HCT116 (cell line): Measurements from ENCODE around the gene HINT2. TPM values are rescaled to one million over a fixed set of nuclear protein-coding genes. Genes with fewer than 3 reads are reported as not detected.

ENCODE experiments used
- ATAC-seq: fragments of 200-7000 bp; cut with Tn5 transposase; 2 replicates; pipeline ENCODE4 v1.9.1; 2020; ENCODE audit warnings: mild to moderate bottlenecking, moderate library complexity
- BruUV-seq: library from RNA; stranded (reverse); fragments of 400-500 nt; replicated peaks from 2 replicates; lab custom pipeline; 2021; lab: Mats Ljungman, UMichigan
- CTCF ChIA-PET: fragments of 300-600 bp; sonication (Branson Sonifier 250); formaldehyde crosslinking; loops from one replicate; lab custom pipeline; 2021; ENCODE audit warnings: antibody characterized with exemption; lab: Charles Lee
- POLR2A ChIA-PET: fragments of 300-600, 350-600 bp; sonication (Branson Sonifier 250); formaldehyde crosslinking; loops from one replicate; lab custom pipeline; 2021; ENCODE audit warnings: antibody characterized with exemption; lab: Charles Lee
- RAD21 ChIA-PET, 2 experiments: fragments of 300-600 bp; sonication (Branson Sonifier 250); formaldehyde crosslinking; loops; one replicate each; lab custom pipeline; 2023; ENCODE audit warnings: low total read pairs in 2 of 2; ENCODE audit not compliant: uncharacterized antibody in 2 of 2, unreplicated experiment in 2 of 2, low non-redundant PET in 1 of 2; lab: Charles Lee
- DNase-seq: peaks from one replicate; pipeline ENCODE4 v3.0.0-alpha.2; 2010; ENCODE audit warnings: low read depth, low spot score
- H2AFZ ChIP-seq: fragments of 200-600 bp; shearing (Covaris generic), sonication (generic); 2 replicates; pipeline ENCODE4 v1.6.1; 2017; ENCODE audit warnings: low read depth, mixed run types, mixed read lengths, antibody characterized with exemption, low read length; ENCODE audit not compliant: poor library complexity, severe bottlenecking
- H3K27ac ChIP-seq: 2 replicates; pipeline ENCODE4 v1.5.1; 2012; ENCODE audit warnings: low read depth, low read length
- H3K27me3 ChIP-seq: fragments of 200-600 bp; sonication (generic); 2 replicates; pipeline ENCODE4 v1.6.1; 2016; ENCODE audit warnings: mixed run types, low read length, mixed read lengths; ENCODE audit not compliant: insufficient read depth
- H3K36me3 ChIP-seq, 2 experiments: fragments of 200-500 bp in 1 of 2; fragments of 200-600 bp in 1 of 2; sonication (Bioruptor generic) in 1 of 2; sonication (generic) in 1 of 2; 2 replicates each; pipeline versions ENCODE4 v1.5.1 to v1.6.1; 2014 to 2016; ENCODE audit warnings: low read length in 2 of 2, inconsistent platforms in 1 of 2, mixed read lengths in 1 of 2, mixed run types in 1 of 2; ENCODE audit not compliant: insufficient read depth in 2 of 2, control insufficient read depth in 1 of 2
- H3K4me1 ChIP-seq, 2 experiments: fragments of 200-600 bp in 1 of 2; sonication (generic) in 1 of 2; 2 replicates each; pipeline versions ENCODE4 v1.5.1 to v1.6.1; 2012 to 2017; ENCODE audit warnings: low read length in 2 of 2, inconsistent platforms in 1 of 2, mild to moderate bottlenecking in 1 of 2, mixed read lengths in 1 of 2, mixed run types in 1 of 2, moderate library complexity in 1 of 2; ENCODE audit not compliant: insufficient read depth in 2 of 2, control insufficient read depth in 1 of 2
- H3K4me2 ChIP-seq: fragments of 200-600 bp; sonication (generic); 2 replicates; pipeline ENCODE4 v1.6.1; 2017; ENCODE audit warnings: mixed run types, low read length, mixed read lengths
- H3K4me3 ChIP-seq, 2 experiments: fragments of 200-600 bp in 1 of 2; sonication (generic) in 1 of 2; replicated peaks in 1 of 2; 2 replicates each; pipeline ENCODE4 v1.5.1; 2011 to 2016; ENCODE audit warnings: low read length in 2 of 2, control low read depth in 1 of 2, low read depth in 1 of 2, mild to moderate bottlenecking in 1 of 2, mixed read lengths in 1 of 2, mixed run types in 1 of 2
- H3K79me2 ChIP-seq: fragments of 200-600 bp; sonication (generic); 2 replicates; pipeline ENCODE4 v1.6.1; 2017; ENCODE audit warnings: mild to moderate bottlenecking, mixed run types, low read length, moderate library complexity, mixed read lengths; ENCODE audit not compliant: insufficient read depth
- H3K9ac ChIP-seq: fragments of 200-600 bp; sonication (generic); 2 replicates; pipeline ENCODE4 v1.6.1; 2016; ENCODE audit warnings: low read length, mixed read lengths
- H3K9me2 ChIP-seq: fragments of 200-600 bp; sonication (generic), shearing (Covaris generic); 2 replicates; pipeline ENCODE4 v1.6.1; 2017; ENCODE audit warnings: mixed run types, mild to moderate bottlenecking, moderate library complexity; ENCODE audit not compliant: insufficient read depth
- H3K9me3 ChIP-seq, 2 experiments: fragments of 200-500 bp in 1 of 2; fragments of 200-600 bp in 1 of 2; sonication (Bioruptor generic) in 1 of 2; sonication (generic) in 1 of 2; 2 replicates each; pipeline ENCODE4 v1.6.1; 2014 to 2017; ENCODE audit warnings: low read length in 2 of 2, mixed read lengths in 2 of 2, inconsistent platforms in 1 of 2, low read depth in 1 of 2, mild to moderate bottlenecking in 1 of 2, mixed run types in 1 of 2, moderate library complexity in 1 of 2; ENCODE audit not compliant: control insufficient read depth in 1 of 2, insufficient read depth in 1 of 2
- H4K20me1 ChIP-seq: fragments of 200-600 bp; sonication (generic), shearing (Covaris generic); 2 replicates; pipeline ENCODE4 v1.6.1; 2017; ENCODE audit warnings: mixed run types, mild to moderate bottlenecking, moderate library complexity; ENCODE audit not compliant: insufficient read depth
- CTCF ChIP-seq, 3 experiments: fragments of 200-600 bp in 1 of 3; sonication (generic) in 1 of 3; IDR thresholded peaks in 2 of 3; conservative IDR thresholded peaks in 1 of 3; 2 replicates each; pipeline ENCODE4 v1.5.1; 2012 to 2017; ENCODE audit warnings: low read depth in 2 of 3, low read length in 2 of 3, antibody characterized with exemption in 1 of 3, borderline replicate concordance in 1 of 3, control low read depth in 1 of 3, mild to moderate bottlenecking in 1 of 3, mixed read lengths in 1 of 3, mixed run types in 1 of 3, moderate library complexity in 1 of 3; ENCODE audit not compliant: insufficient read depth in 1 of 3
- TCF7L2 ChIP-seq: IDR thresholded peaks from 2 replicates; pipeline ENCODE4 v1.7.0; 2011; ENCODE audit warnings: borderline replicate concordance, inconsistent platforms; ENCODE audit not compliant: insufficient read depth, insufficient read length; ENCODE audit errors: extremely low read depth
- intact Hi-C: fragments of 100-400 bp; cut with micrococcal nuclease; formaldehyde crosslinking; loops from 2 replicates; pipeline ENCODE4 v1.10.0; 2022
- total RNA-seq: library from RNA; stranded (reverse); gene quantifications from one replicate; pipeline ENCODE4 v1.2.1, GENCODE V29; 2021; ENCODE audit not compliant: unreplicated experiment

Gene HINT2
- total RNA-seq, 1 experiment from 2014 or later: 49.0 TPM

- H3K36me3 ChIP-seq: 0 out of 4 replicates have a peak, but pooled peaks cover 0 to 4% of the 10 kb centered on the region in 2 experiments
- POLR2A ChIA-PET: interaction anchor here (1.1 kb wide), 1 partner anchor 23 kb away, joined by 4 read pairs; the partner anchor contains the start of gene SPAG8
Observed at GRCh38 chr9:35790025-35790384, 24.8 kb downstream of the HINT2 start.

More at GRCh38 chr9:35790025-35790384, 24.8 kb downstream of the HINT2 start:
- no TSS peak for BruUV-seq
- CTCF ChIA-PET: interaction anchor here (0.8 to 3.7 kb wide), 18 partner anchors 8 to 234 kb away, joined by 3 to 46 read pairs (median 5); partner anchors contain the start of genes HINT2, HRCT1 and SPAG8
- no peak overlapping the region for H2AFZ ChIP-seq
- H3K4me1 ChIP-seq: peaks cover 0 to under 1% of the 10 kb centered on the region in 2 experiments; a peak in 1 of 4 replicates
- H3K79me2 ChIP-seq: no peaks in the 10 kb centered on the region
- H3K4me2 ChIP-seq: no peak overlapping the region
- H3K27me3 ChIP-seq: no peaks in the 10 kb centered on the region
- TF ChIP-seq CTCF (IDR thresholded peaks at IDR 0.05 in 2 of 3, conservative IDR thresholded peaks at IDR 0.05 in 1 of 3; ENCODE audit: borderline replicate concordance in 1 of 3, insufficient read depth in 1 of 3, low read depth in 2 of 3, low read length in 2 of 3) (no peak), TCF7L2 (no peak)
- RAD21 ChIA-PET: interaction anchor here (1.0 to 1.3 kb wide), 3 partner anchors 36 to 92 kb away, joined by 3 to 8 read pairs (median 3); no protein-coding TSS in a partner anchor
- DNase-seq (no peak), ATAC-seq (peak; percentile 46)
- H3K27ac ChIP-seq: no peak overlapping the region
- H3K9ac ChIP-seq: no peak overlapping the region
- no peaks in the 10 kb centered on the region for H3K9me2 ChIP-seq
- no peaks in the 10 kb centered on the region for H4K20me1 ChIP-seq
- H3K9me3 ChIP-seq: no peaks in the 10 kb centered on the region
- intact Hi-C loops: loop anchor here (1.0 to 2.0 kb wide), 4 partner anchors 45 to 233 kb away; no protein-coding TSS in a partner anchor
- H3K4me3 ChIP-seq: no peak overlapping the region
